ENCODE results near the gene YPEL5.

DNA sequence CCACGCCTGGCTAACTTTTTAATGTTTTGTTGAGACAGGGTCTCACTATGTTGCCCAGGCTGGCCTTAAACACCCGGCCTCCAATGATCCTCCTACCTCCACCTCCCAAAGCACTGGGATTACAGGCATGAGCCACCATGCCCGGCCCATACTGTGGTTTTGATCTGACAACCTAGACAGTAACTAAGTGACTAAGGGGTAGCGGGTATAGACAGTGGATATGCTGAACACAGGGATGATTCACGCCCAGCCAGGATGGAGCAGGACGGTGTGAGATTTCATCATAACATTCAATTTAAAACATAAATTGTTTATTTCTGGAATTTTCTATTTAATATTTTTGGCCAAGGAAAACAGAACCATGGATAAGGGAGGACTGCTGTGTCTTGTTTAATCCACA, 36.0 kb upstream of the YPEL5 start:
- TF ChIP-seq CTCF (conservative IDR thresholded peaks at IDR 0.05; ENCODE audit: low read depth, low read length) (no peak), EZH2 (IDR thresholded peaks at IDR 0.05; ENCODE audit: borderline replicate concordance, low read depth, low read length, poor library complexity, severe bottlenecking) (no peak)

Measured in A673 (cell line).